Measurements from ENCODE around the gene RPS6KC1. TPM values are rescaled to one million over a fixed set of nuclear protein-coding genes. Genes with fewer than 3 reads are reported as not detected.

The RPS6KC1 gene
- total and polyA plus RNA-seq, 9 of the 15 experiments (the other 6 are each of a cell fraction or from before 2014, with no cell fraction given), result 4.3 to 34.6 (median 20.9) TPM

DNA sequence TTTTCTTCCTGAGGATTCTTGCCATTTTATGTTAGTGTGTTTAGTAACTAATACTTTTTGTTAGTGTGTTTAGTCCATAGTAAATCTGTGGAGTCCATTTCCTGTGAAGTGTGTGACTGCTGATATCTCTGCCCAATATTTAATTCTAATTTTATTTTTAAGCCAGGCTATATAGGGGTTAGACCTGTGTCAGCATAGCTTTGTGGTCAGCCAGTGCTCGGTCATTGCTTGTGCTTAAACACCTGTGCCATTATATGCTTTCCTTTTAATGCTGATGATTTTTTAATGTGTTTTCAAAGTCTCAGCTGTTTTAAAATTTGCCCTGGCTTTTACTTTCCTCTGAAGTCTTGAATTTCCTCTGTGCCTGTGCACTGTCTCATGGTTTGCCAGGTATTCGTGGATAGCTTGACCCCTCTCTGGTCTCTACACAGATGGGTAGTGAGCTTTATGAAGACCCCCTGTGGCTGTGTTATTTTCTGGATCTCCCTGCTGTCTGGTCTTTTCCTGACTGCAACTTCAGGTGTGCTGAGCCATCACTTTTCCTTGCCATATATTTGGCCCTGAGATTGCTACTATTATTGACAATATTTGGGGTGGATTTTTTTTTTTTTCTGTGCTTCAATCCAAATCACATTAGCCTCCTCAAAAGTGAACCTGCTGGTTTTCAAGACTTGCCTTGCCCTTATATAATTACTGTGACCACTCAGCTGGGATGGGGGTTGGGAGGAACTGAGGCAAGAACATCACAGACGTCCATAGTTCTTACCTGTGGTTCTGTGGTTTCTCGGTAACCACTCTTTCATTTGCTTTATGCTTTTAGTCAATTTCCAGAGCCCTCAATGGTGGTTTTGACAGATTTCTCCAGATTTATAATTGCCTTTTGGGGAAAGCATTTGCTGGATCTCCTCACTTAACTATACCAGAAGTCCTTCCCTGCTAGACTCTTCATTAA, 59.6 kb downstream of the RPS6KC1 start (continued):
- TF ChIP-seq FOXM1 (IDR thresholded peaks at IDR 0.05; ENCODE audit: low read depth) (no peak), FOXM1 (CRISPR knock-in tag; IDR thresholded peaks at IDR 0.05; ENCODE audit: low read depth) (no peak), BCL6 (CRISPR knock-in tag; IDR thresholded peaks at IDR 0.05) (no peak), ZNF436 (CRISPR knock-in tag; IDR thresholded peaks at IDR 0.05) (no peak), MEF2A (IDR thresholded peaks at IDR 0.05; ENCODE audit: control insufficient read depth, low read depth, low read length) (no peak), MAFF (IDR thresholded peaks at IDR 0.05; ENCODE audit: low read length) (peak; percentile 30; the same call in 1 of the 2 replicates), MAFG (tag; conservative IDR thresholded peaks at IDR 0.05) (peak; percentile 38; the same call in 1 of the 2 replicates), NFE2 (IDR thresholded peaks at IDR 0.05; ENCODE audit: low read depth) (no peak), BRCA1 (IDR thresholded peaks at IDR 0.05) (no peak), BRCA1 (CRISPR knock-in tag; IDR thresholded peaks at IDR 0.05) (no peak), C11orf30 (IDR thresholded peaks at IDR 0.05; ENCODE audit: low read depth) (peak; percentile 48; the same call in 1 of the 2 replicates), CREBBP (IDR thresholded peaks at IDR 0.05; ENCODE audit: low read depth, low read length) (no peak)
- TF ChIP-seq, protein P1, sequence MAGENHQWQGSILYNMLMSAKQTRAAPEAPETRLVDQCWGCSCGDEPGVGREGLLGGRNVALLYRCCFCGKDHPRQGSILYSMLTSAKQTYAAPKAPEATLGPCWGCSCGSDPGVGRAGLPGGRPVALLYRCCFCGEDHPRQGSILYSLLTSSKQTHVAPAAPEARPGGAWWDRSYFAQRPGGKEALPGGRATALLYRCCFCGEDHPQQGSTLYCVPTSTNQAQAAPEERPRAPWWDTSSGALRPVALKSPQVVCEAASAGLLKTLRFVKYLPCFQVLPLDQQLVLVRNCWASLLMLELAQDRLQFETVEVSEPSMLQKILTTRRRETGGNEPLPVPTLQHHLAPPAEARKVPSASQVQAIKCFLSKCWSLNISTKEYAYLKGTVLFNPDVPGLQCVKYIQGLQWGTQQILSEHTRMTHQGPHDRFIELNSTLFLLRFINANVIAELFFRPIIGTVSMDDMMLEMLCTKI (IDR thresholded peaks at IDR 0.05; ENCODE audit: partially characterized antibody), result no peak
- TF ChIP-seq, protein P2, sequence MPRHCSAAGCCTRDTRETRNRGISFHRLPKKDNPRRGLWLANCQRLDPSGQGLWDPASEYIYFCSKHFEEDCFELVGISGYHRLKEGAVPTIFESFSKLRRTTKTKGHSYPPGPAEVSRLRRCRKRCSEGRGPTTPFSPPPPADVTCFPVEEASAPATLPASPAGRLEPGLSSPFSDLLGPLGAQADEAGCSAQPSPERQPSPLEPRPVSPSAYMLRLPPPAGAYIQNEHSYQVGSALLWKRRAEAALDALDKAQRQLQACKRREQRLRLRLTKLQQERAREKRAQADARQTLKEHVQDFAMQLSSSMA (CRISPR knock-in tag; IDR thresholded peaks at IDR 0.05), result no peak
- TF ChIP-seq, protein P3, sequence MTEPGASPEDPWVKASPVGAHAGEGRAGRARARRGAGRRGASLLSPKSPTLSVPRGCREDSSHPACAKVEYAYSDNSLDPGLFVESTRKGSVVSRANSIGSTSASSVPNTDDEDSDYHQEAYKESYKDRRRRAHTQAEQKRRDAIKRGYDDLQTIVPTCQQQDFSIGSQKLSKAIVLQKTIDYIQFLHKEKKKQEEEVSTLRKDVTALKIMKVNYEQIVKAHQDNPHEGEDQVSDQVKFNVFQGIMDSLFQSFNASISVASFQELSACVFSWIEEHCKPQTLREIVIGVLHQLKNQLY (CRISPR knock-in tag; conservative IDR thresholded peaks at IDR 0.05), result no peak

All from K562 (cell line).